Neural cell (in vitro differentiated cells): ENCODE results near the gene SLC17A5.

Source experiments
- EP300 ChIP-seq: fragments of 450-650 bp; conservative IDR thresholded peaks from 2 replicates; pipeline ENCODE4 v1.6.1; 2014; ENCODE audit warnings: antibody characterized with exemption, mild to moderate bottlenecking, moderate library complexity; ENCODE audit not compliant: poor library complexity, severe bottlenecking
- EZH2 ChIP-seq: fragments of 200-600, 300-800 bp; shearing (Covaris generic), sonication (generic); IDR thresholded peaks from 2 replicates; pipeline ENCODE4 v1.6.1; 2014; ENCODE audit warnings: antibody characterized with exemption, low read length, borderline replicate concordance, mild to moderate bottlenecking; ENCODE audit not compliant: insufficient read depth, poor library complexity, severe bottlenecking
- MXI1 ChIP-seq: fragments of 450-650 bp; conservative IDR thresholded peaks from 2 replicates; pipeline ENCODE4 v1.6.1; 2014; ENCODE audit warnings: antibody characterized with exemption, mild to moderate bottlenecking; ENCODE audit not compliant: poor library complexity, severe bottlenecking
- POLR2AphosphoS5 ChIP-seq: IDR thresholded peaks from 2 replicates; pipeline ENCODE4 v1.6.1; 2012
- TAF1 ChIP-seq: IDR thresholded peaks from 2 replicates; pipeline ENCODE4 v1.6.1; 2012; ENCODE audit warnings: low read depth
- TF ChIP-seq, protein P1 (sequence below): fragments of 450-650 bp; IDR thresholded peaks from 2 replicates; pipeline ENCODE4 v1.5.1; 2014; ENCODE audit warnings: antibody characterized with exemption, mild to moderate bottlenecking, moderate library complexity; ENCODE audit not compliant: poor library complexity, severe bottlenecking
- TF ChIP-seq, protein P2 (sequence below): IDR thresholded peaks from 2 replicates; pipeline ENCODE4 v1.6.1; 2012; ENCODE audit warnings: borderline replicate concordance

DNA sequence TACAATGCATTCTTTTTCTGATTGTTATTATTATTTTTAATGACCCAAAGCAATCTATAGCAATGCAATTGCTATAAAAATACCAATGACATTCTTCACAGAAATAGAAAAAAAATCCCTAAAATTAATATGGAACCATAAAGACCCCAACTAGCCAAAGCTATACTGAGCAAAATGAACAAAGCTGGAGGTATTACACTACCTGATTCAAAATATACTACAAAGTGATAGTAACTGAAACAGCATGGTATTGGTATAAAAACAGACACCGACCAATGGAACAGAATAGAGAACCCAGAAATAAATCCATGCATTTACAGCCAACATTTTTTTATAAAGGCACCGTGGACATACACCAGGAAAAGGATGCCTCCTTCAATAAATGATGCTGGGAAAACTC, 72.5 kb downstream of the SLC17A5 start:
- no peak for TF ChIP-seq EZH2
- TF ChIP-seq, protein P1, sequence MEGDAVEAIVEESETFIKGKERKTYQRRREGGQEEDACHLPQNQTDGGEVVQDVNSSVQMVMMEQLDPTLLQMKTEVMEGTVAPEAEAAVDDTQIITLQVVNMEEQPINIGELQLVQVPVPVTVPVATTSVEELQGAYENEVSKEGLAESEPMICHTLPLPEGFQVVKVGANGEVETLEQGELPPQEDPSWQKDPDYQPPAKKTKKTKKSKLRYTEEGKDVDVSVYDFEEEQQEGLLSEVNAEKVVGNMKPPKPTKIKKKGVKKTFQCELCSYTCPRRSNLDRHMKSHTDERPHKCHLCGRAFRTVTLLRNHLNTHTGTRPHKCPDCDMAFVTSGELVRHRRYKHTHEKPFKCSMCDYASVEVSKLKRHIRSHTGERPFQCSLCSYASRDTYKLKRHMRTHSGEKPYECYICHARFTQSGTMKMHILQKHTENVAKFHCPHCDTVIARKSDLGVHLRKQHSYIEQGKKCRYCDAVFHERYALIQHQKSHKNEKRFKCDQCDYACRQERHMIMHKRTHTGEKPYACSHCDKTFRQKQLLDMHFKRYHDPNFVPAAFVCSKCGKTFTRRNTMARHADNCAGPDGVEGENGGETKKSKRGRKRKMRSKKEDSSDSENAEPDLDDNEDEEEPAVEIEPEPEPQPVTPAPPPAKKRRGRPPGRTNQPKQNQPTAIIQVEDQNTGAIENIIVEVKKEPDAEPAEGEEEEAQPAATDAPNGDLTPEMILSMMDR: no peak
- no peak for TF ChIP-seq EP300
- no peak for TF ChIP-seq TAF1
- TF ChIP-seq, protein P2, sequence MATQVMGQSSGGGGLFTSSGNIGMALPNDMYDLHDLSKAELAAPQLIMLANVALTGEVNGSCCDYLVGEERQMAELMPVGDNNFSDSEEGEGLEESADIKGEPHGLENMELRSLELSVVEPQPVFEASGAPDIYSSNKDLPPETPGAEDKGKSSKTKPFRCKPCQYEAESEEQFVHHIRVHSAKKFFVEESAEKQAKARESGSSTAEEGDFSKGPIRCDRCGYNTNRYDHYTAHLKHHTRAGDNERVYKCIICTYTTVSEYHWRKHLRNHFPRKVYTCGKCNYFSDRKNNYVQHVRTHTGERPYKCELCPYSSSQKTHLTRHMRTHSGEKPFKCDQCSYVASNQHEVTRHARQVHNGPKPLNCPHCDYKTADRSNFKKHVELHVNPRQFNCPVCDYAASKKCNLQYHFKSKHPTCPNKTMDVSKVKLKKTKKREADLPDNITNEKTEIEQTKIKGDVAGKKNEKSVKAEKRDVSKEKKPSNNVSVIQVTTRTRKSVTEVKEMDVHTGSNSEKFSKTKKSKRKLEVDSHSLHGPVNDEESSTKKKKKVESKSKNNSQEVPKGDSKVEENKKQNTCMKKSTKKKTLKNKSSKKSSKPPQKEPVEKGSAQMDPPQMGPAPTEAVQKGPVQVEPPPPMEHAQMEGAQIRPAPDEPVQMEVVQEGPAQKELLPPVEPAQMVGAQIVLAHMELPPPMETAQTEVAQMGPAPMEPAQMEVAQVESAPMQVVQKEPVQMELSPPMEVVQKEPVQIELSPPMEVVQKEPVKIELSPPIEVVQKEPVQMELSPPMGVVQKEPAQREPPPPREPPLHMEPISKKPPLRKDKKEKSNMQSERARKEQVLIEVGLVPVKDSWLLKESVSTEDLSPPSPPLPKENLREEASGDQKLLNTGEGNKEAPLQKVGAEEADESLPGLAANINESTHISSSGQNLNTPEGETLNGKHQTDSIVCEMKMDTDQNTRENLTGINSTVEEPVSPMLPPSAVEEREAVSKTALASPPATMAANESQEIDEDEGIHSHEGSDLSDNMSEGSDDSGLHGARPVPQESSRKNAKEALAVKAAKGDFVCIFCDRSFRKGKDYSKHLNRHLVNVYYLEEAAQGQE: no peak
- TF ChIP-seq POLR2AphosphoS5: no peak
- no peak for TF ChIP-seq MXI1
